ENCODE measurements around the gene OSBPL1A. TPM values are rescaled to one million over a fixed set of nuclear protein-coding genes. Genes with fewer than 3 reads are reported as not detected.

Gene OSBPL1A
- total RNA-seq, 1 experiment from 2014 or later: 34.8 TPM

GRCh38 chr18:24228667-24229041, 169.0 kb downstream of the OSBPL1A start:
- no peaks in the 10 kb centered on the region for H3K27me3 Mint-ChIP-seq (ENCODE audit: unreplicated experiment)
- TF ChIP-seq CTCF (IDR thresholded peaks at IDR 0.05; ENCODE audit: unreplicated experiment): no peak
- peak overlapping the region; percentile 90 for H3K27ac Mint-ChIP-seq (ENCODE audit: unreplicated experiment)
- peak overlapping the region; percentile 47 for H3K4me3 Mint-ChIP-seq (ENCODE audit: low read depth, unreplicated experiment)
- peaks cover 32% of the 10 kb centered on the region for H3K4me1 Mint-ChIP-seq (ENCODE audit: low read depth, unreplicated experiment)
- DNase-seq: peak; percentile 32
- intact Hi-C loops (cut with micrococcal nuclease; ENCODE audit: unreplicated experiment): no loop called here
- no TSS peak for BruUV-seq (replicated peaks)
- CTCF ChIA-PET: interaction anchor here (1.6 kb wide), 1 partner anchor 52 kb away, joined by 5 read pairs; no protein-coding TSS in a partner anchor
- no peaks in the 10 kb centered on the region for H3K36me3 Mint-ChIP-seq (ENCODE audit: insufficient read depth, unreplicated experiment)
- H3K9me3 Mint-ChIP-seq (ENCODE audit: low read depth, unreplicated experiment): no peaks in the 10 kb centered on the region

GRCh38 chr18:24227977-24228666, 169.5 kb downstream of the OSBPL1A start:
- H3K27me3 Mint-ChIP-seq (ENCODE audit: unreplicated experiment): no peaks in the 10 kb centered on the region
- DNase-seq: peak; percentile 28
- BruUV-seq (replicated peaks): no TSS peak
- H3K36me3 Mint-ChIP-seq (ENCODE audit: insufficient read depth, unreplicated experiment): no peaks in the 10 kb centered on the region
- intact Hi-C loops (cut with micrococcal nuclease; ENCODE audit: unreplicated experiment): no loop called here
- CTCF ChIA-PET: interaction anchor here (1.6 kb wide), 1 partner anchor 52 kb away, joined by 5 read pairs; no protein-coding TSS in a partner anchor
- peaks cover 32% of the 10 kb centered on the region for H3K4me1 Mint-ChIP-seq (ENCODE audit: low read depth, unreplicated experiment)
- H3K27ac Mint-ChIP-seq (ENCODE audit: unreplicated experiment): peak overlapping the region; percentile 90
- H3K9me3 Mint-ChIP-seq (ENCODE audit: low read depth, unreplicated experiment): no peaks in the 10 kb centered on the region
- no peak for TF ChIP-seq CTCF (IDR thresholded peaks at IDR 0.05; ENCODE audit: unreplicated experiment)
- peak overlapping the region; percentile 47 for H3K4me3 Mint-ChIP-seq (ENCODE audit: low read depth, unreplicated experiment)

DNA sequence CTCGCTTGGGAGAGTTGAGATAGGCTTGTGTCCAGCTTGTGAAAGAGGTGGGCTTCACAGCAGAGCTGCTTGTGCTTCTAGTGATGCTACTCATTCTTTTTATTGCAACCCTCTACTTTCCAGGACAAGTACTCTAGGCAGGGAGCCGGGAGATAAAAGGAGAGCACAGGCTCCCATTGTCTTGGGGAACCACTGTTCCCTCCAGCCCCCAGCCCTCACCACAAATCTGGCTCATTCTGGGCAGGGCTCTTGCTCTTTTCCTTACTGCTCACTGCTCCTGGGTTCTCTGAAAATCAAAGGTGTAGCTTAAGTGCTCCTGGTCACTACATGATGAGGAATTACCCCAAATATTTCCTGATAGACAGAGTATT, 177.3 kb downstream of the OSBPL1A start:
- no peak overlapping the region for H3K4me3 Mint-ChIP-seq (ENCODE audit: low read depth, unreplicated experiment)
- CTCF ChIA-PET: no interaction called here
- TF ChIP-seq CTCF (IDR thresholded peaks at IDR 0.05; ENCODE audit: unreplicated experiment): no peak
- no peaks in the 10 kb centered on the region for H3K27me3 Mint-ChIP-seq (ENCODE audit: unreplicated experiment)
- intact Hi-C loops (cut with micrococcal nuclease; ENCODE audit: unreplicated experiment): no loop called here
- peaks cover 36% of the 10 kb centered on the region for H3K4me1 Mint-ChIP-seq (ENCODE audit: low read depth, unreplicated experiment)
- no peaks in the 10 kb centered on the region for H3K9me3 Mint-ChIP-seq (ENCODE audit: low read depth, unreplicated experiment)
- DNase-seq: no peak
- H3K27ac Mint-ChIP-seq (ENCODE audit: unreplicated experiment): no peak overlapping the region
- H3K36me3 Mint-ChIP-seq (ENCODE audit: insufficient read depth, unreplicated experiment): no peaks in the 10 kb centered on the region
- no TSS peak for BruUV-seq (replicated peaks)

GRCh38 chr18:24219561-24220317, 177.9 kb downstream of the OSBPL1A start:
- Mint-ChIP-seq H3K4me1 (ENCODE audit: low read depth, unreplicated experiment) (peaks cover 41% of the 10 kb centered on the region), H3K9me3 (ENCODE audit: low read depth, unreplicated experiment) (no peaks in the 10 kb centered on the region), H3K4me3 (ENCODE audit: low read depth, unreplicated experiment) (no peak overlapping the region), H3K27ac (ENCODE audit: unreplicated experiment) (no peak overlapping the region), H3K27me3 (ENCODE audit: unreplicated experiment) (no peaks in the 10 kb centered on the region), H3K36me3 (ENCODE audit: insufficient read depth, unreplicated experiment) (peaks cover 3% of the 10 kb centered on the region)
- BruUV-seq (replicated peaks): no TSS peak
- no peak for TF ChIP-seq CTCF (IDR thresholded peaks at IDR 0.05; ENCODE audit: unreplicated experiment)
- DNase-seq: no peak
- intact Hi-C loops (cut with micrococcal nuclease; ENCODE audit: unreplicated experiment): loop anchor here (5.0 kb wide), 2 partner anchors 42 to 82 kb away; partner anchors contain the start of gene CABYR
- CTCF ChIA-PET: no interaction called here

All from Calu3 (cell line).